GM08714 (cell line): Measurements from ENCODE around the gene AXIN2.

Source experiments
- H3K4me3 ChIP-seq: fragments of 200-500 bp; sonication (Bioruptor generic); 2 replicates; pipeline ENCODE4 v1.5.1; 2014; ENCODE audit warnings: mild to moderate bottlenecking, low read length, inconsistent platforms
- ZNF274 ChIP-seq: IDR thresholded peaks from 2 replicates; pipeline ENCODE4 v1.6.1; 2012; ENCODE audit warnings: mild to moderate bottlenecking, low read depth, low read length

The AXIN2 gene

DNA sequence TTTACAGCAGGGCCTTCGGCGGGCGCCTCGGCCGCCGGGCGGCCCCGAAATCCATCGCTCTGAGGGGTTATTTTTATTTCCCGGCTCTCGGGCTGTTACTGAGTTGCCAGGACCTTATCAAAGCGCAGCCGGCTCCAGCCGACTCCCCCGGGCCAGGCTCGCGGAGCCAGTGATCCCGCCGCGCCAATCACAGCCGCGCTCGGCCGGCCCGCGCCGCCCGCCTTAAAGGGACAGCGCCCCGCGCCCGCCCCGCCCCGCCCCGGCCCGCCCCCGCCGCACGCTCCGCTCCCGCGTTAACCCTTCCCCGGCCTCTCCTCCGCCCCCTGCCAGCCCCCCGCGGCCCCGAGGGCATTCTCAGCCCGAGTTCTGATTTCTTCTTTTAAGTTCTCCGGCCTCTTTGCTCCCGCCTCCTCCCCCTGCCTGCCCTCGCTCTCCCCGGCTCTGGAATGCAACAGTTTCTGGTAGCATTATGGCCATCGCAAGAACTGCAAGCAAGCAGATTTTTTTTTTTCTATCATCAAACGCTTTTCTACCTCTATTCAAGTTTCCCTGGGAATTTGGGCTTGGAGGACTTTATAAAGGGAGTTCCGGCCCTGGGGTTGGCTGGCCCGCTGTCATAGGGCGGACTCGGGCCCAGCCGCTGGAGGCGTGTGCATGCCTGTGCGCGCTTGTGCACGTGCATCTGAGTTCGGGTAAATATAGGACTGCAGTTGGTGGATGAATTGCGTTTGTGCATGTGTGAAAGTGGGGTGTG is at the start of gene AXIN2:
AXIN2 (minus strand) TSS at position 197 of the 754 bp plus-strand sequence. CDS start 3,028 bp downstream, outside the sequence.
- TF ChIP-seq ZNF274, result no peak
- H3K4me3 ChIP-seq, result peak within 1 kb of the TSS; percentile 68

- no peak for TF ChIP-seq ZNF274
These were observed 48.3 kb upstream of the AXIN2 start for GRCh38 chr17:65609749-65610148.

GRCh38 chr17:65609286-65609685 is 47.8 kb upstream of the AXIN2 start:
- no peak overlapping the region for H3K4me3 ChIP-seq
- TF ChIP-seq ZNF274, result no peak

More at GRCh38 chr17:65609749-65610148, 48.3 kb upstream of the AXIN2 start:
- no peak overlapping the region for H3K4me3 ChIP-seq

DNA sequence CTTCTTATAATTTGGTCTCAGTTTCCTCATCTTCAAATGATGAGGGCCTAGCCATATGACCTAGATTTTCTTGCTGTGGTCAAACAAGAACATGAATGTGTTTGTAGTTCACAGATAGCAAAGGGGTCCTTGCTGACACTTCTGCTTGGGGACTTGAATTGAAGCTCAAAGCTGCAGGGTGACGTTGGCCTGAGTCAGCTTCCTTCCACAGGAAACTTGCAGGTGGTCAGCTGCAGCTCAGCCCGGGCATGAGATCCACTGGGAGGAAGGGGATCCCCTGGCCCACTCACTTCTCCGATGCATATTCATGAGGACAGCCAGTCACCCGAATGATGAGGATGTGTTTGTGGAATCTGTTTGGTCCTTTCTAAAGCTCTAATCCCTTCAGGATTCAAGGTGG is 42.6 kb upstream of the AXIN2 start:
- no peak for TF ChIP-seq ZNF274

GRCh38 chr17:65601881-65602280 is 40.4 kb upstream of the AXIN2 start:
- no peak overlapping the region for H3K4me3 ChIP-seq
- TF ChIP-seq ZNF274, result no peak

More for the DNA sequence above, 42.6 kb upstream of the AXIN2 start:
- no peak overlapping the region for H3K4me3 ChIP-seq

DNA sequence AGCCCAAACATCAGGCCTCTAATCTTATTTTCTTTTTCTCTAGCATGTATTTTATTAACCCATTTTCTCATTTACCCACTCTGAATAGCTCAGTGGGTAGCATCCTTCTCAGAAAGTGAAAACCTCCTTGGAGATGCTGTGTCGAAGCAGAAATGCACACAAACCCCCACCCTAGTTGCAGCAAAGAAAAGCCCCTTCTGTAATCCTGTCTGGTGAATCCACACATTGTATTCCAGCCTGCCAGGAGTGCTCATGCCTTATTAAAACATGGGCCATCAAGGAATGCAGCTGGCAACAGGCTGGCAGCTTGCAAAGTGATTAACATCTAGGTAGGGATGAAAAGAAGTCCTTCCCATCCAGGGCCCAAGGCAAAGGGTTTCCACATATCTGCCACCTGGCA is 39.7 kb upstream of the AXIN2 start:
- TF ChIP-seq ZNF274, result no peak
- H3K4me3 ChIP-seq, result no peak overlapping the region

DNA sequence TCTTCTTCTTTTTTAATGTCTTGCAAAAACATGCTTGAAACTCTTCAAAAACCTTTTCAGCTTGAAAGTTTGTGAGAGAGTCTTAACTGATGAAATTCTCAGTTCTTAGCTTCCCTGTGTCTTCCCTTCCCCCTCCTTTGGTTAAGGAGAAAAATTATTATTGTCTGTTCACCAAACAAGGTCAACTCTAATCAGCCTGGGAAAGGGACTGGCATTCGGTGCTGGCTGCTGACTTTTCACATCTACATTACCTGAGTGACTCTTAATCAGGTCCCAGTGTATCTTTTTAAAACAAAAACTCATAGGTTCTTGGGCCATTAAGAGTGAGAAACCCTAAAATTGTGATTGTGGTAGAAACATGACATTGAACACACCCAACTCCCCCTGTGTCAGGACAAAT is 39.1 kb upstream of the AXIN2 start:
- TF ChIP-seq ZNF274, result no peak
- H3K4me3 ChIP-seq, result no peak overlapping the region

DNA sequence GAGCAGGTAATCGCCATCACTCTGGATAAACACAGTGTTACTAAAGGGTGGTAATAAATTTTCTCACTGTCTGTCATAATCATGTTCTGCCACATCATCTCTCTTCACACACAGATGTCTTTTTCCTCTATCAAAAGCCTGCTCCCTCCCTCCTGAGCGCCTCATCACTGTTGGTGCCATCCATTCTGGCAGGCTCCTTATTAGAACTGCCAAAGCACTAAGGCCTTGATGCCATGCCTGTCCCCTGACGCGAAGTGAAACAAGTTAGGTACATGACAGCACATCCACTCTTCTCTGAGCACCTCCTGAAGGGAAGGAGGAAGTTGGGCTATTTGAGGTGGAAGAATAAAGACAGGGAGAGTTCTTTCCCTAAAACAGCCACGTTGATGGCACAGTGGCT is 38.2 kb upstream of the AXIN2 start:
- no peak overlapping the region for H3K4me3 ChIP-seq
- TF ChIP-seq ZNF274, result no peak

- H3K4me3 ChIP-seq, result no peak overlapping the region
- no peak for TF ChIP-seq ZNF274
These were observed 37.3 kb upstream of the AXIN2 start for GRCh38 chr17:65598746-65599145.

GRCh38 chr17:65595071-65595656 is 33.7 kb upstream of the AXIN2 start:
- TF ChIP-seq ZNF274, result no peak
- no peak overlapping the region for H3K4me3 ChIP-seq

- no peak overlapping the region for H3K4me3 ChIP-seq
- no peak for TF ChIP-seq ZNF274
These were observed 32.7 kb upstream of the AXIN2 start for GRCh38 chr17:65593855-65594845.

DNA sequence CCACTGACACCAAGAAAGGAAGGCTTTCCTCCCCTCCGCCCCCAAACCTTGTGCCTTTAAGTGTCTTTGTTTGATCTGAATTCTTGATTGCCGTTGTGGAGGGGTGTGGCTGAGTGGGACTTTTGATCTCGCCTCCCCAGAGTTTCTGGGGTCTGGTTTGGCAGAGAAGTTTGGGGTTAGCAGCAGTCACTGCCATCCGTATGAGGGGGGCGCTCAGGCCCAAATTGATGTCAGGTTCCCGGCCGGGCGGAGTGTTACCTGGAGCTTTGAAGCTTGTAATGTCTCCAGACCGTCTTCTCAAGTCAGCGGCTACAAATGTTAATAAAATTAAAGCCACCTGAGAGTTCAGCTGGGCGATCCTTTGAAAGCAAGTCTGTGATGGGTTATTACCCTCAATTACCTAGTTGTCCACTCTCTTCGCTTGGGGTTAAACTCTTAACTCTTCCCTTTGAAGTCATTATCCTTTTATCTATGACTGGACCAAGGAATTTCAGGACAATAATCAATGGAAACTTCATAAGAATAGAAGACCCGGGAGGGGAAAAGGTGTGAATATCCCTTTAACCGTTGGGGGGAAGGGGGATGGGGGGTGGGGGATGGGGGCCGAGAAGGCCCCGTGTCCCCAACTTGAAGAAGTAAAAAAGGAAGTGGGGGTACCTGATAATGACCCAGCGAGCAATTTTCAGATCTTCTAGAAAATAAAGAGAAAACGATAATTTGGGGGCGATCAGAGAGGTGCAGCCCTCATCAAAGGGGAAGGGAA is 31.8 kb upstream of the AXIN2 start:
- no peak for TF ChIP-seq ZNF274
- H3K4me3 ChIP-seq, result no peak overlapping the region

DNA sequence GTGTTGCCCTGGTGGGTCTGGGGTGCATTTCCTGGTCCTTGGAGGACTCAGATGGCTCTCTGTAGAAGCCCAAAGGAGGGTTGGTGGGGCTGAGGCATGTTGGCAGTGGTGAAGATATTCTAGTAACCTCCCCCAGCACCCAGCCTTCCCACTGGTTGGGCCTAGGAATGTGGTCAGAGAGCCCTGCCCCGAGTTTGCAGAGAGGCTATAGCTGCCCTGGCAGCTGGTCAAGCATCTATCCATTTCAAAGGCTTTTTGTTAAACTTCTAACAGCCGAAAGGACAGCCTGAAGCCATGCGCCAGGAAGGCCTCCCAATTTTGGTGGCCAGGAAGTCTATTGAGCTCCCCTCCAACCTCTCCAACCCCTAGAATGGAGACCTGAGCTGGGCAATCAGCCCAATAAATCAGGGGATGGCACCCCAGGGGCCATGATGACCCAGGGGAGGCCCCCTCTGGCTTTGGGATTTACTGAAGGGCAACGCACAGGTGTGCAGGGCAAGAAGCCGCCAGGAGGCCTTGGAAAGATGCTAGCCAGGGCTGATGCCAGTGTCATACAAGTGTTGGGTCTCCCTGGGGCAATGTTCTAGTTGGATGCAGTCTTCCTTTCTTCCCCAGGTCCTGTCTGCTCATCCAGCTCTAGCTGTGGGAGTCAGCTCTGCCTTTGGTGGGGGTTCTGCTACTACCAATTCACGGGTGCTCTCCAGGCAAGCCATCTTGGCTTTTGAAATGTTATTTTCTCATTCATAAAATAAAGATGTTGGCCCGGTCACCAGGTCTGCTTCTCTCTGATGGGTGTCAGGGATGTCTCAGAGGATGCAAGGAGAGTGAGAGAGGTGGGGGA is 30.9 kb upstream of the AXIN2 start:
- TF ChIP-seq ZNF274, result no peak
- H3K4me3 ChIP-seq, result no peak overlapping the region
